H1 (cell line): ENCODE results near the gene KREMEN1. TPM values are rescaled to one million over a fixed set of nuclear protein-coding genes. Genes with fewer than 3 reads are reported as not detected.

ENCODE experiments used
- ASH2L ChIP-seq: fragments of 200-600, 300-600 bp; sonication (generic); IDR thresholded peaks from one replicate; pipeline ENCODE4 v1.7.1; 2017; ENCODE audit warnings: low read length
- JUN ChIP-seq: IDR thresholded peaks from 2 replicates; pipeline ENCODE4 v1.6.1; 2011; ENCODE audit warnings: low read depth, mild to moderate bottlenecking, improper control_type of control experiment, low read length
- JUND ChIP-seq: IDR thresholded peaks from 2 replicates; pipeline ENCODE4 v1.6.1; 2011; ENCODE audit warnings: mild to moderate bottlenecking, improper control_type of control experiment, low read length
- NANOG ChIP-seq: IDR thresholded peaks from 2 replicates; pipeline ENCODE4 v1.6.1; 2011; ENCODE audit warnings: low read length, low read depth, mild to moderate bottlenecking, inconsistent platforms; ENCODE audit not compliant: insufficient read depth, poor library complexity, severe bottlenecking
- polyA plus RNA-seq, 7 experiments: library from polyadenylated mRNA; depleted of rRNA in 3 of 7; stranded (reverse) in 5 of 7; unstranded in 2 of 7; fragments of >200 nt in 5 of 7; fragments of 200-250 nt in 2 of 7; gene quantifications; 1 replicate in 5 of 7; 2 replicates in 1 of 7; 4 replicates in 1 of 7; pipeline versions ENCODE4 v1.2.1 to v1.2.3, GENCODE V29; 2011 to 2013; ENCODE audit warnings: missing spikeins in 2 of 7, mixed read lengths in 2 of 7
- total RNA-seq: library from RNA; stranded (reverse); fragmentation: NEBNext Ultra II Directional; extraction: Animal tissue kit (Norgen Biotek cat#: 25700); gene quantifications from 2 replicates; pipeline ENCODE4 v1.2.1, GENCODE V29; 2021
- TF ChIP-seq, protein P1 (sequence below): IDR thresholded peaks from 2 replicates; pipeline ENCODE4 v1.6.1; 2011; ENCODE audit warnings: low read length, improper control_type of control experiment

The KREMEN1 gene
- total and polyA plus RNA-seq, 2 of the 8 experiments (the other 6 are each of a cell fraction or from before 2014, with no cell fraction given) = 2.1 to 3.2 TPM

DNA sequence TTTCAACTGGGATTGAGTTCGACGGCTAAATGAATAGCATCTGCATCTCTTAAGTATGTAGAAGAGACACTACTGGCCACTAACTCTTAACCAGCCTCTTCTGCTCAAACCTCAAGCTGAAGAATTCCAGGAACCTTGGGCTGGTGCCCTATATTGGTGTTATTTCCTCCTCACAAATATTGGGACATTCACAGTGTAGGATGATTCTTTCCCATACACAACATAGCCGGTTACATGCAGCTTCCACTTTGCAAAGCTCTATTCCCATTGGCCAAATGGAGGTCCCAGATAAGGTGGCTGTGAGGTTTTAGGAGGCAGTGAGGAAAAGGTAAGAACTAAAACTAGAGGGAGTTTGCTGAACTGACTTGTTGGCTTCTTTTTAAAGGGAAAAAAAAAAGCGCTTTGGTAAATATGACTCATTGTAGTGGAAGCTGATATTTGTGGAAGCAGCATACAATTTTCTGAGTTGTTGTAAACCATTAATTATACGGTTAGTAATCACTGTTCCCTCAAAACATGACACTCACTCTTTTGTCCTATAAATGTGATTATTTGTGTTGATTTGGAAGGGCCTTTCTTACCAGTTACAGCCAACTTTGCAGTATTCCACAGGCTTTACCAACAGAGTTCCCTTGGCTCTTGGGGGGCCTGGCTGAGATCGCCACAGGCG lies 28.8 kb upstream of the KREMEN1 start (continued):
- TF ChIP-seq, protein P1, sequence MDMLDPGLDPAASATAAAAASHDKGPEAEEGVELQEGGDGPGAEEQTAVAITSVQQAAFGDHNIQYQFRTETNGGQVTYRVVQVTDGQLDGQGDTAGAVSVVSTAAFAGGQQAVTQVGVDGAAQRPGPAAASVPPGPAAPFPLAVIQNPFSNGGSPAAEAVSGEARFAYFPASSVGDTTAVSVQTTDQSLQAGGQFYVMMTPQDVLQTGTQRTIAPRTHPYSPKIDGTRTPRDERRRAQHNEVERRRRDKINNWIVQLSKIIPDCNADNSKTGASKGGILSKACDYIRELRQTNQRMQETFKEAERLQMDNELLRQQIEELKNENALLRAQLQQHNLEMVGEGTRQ = no peak
- TF ChIP-seq JUN = no peak
- TF ChIP-seq NANOG = no peak
- no peak for TF ChIP-seq JUND
- TF ChIP-seq ASH2L = no peak
